Smooth muscle cell (in vitro differentiated cells): ENCODE results near the gene NUDT22. TPM values are rescaled to one million over a fixed set of nuclear protein-coding genes. Genes with fewer than 3 reads are reported as not detected.

ENCODE experiments used
- DNase-seq: peaks from one replicate; lab custom pipeline; 2025; ENCODE audit not compliant: unreplicated experiment; lab: John Stamatoyannopoulos, UW
- H2AFZ ChIP-seq: fragments of 200-600 bp; sonication (generic); 2 replicates; pipeline ENCODE4 v1.6.0; 2016; ENCODE audit warnings: antibody characterized with exemption, low read depth, mild to moderate bottlenecking
- H3F3A ChIP-seq: fragments of 200-600 bp; sonication (generic); 2 replicates; pipeline ENCODE4 v1.6.0; 2017; ENCODE audit warnings: antibody characterized with exemption, low read depth
- H3K27ac ChIP-seq: fragments of 200-600 bp; sonication (generic); 2 replicates; pipeline ENCODE4 v1.5.1; 2016; ENCODE audit warnings: low read depth, mild to moderate bottlenecking
- H3K27me3 ChIP-seq: fragments of 200-600 bp; sonication (generic); 2 replicates; pipeline ENCODE4 v1.6.1; 2016; ENCODE audit warnings: low read depth, mild to moderate bottlenecking
- H3K36me3 ChIP-seq: fragments of 200-600 bp; sonication (generic); 2 replicates; pipeline ENCODE4 v1.5.1; 2016; ENCODE audit warnings: low read depth
- H3K4me1 ChIP-seq: fragments of 200-600 bp; sonication (generic); 2 replicates; pipeline ENCODE4 v1.5.1; 2016; ENCODE audit warnings: low read depth
- H3K4me2 ChIP-seq: fragments of 200-600 bp; sonication (generic); 2 replicates; pipeline ENCODE4 v1.6.0; 2016; ENCODE audit warnings: mild to moderate bottlenecking
- H3K4me3 ChIP-seq: fragments of 200-600 bp; sonication (generic); 2 replicates; pipeline ENCODE4 v1.5.1; 2016; ENCODE audit warnings: mild to moderate bottlenecking
- H3K79me2 ChIP-seq: fragments of 200-600 bp; sonication (generic); 2 replicates; pipeline ENCODE4 v1.6.0; 2016; ENCODE audit warnings: low read depth, mild to moderate bottlenecking
- H3K9ac ChIP-seq: fragments of 200-600 bp; sonication (generic); 2 replicates; pipeline ENCODE4 v1.6.0; 2016; ENCODE audit warnings: low read depth
- H3K9me3 ChIP-seq: fragments of 200-600 bp; sonication (generic); replicated peaks from 2 replicates; pipeline ENCODE4 v1.5.1; 2016; ENCODE audit warnings: low read depth
- H4K20me1 ChIP-seq: fragments of 200-600 bp; sonication (generic); 2 replicates; pipeline ENCODE4 v1.6.0; 2016; ENCODE audit warnings: low read depth
- CTCF ChIP-seq: fragments of 200-600 bp; sonication (generic); IDR thresholded peaks from 2 replicates; pipeline ENCODE4 v1.5.1; 2017; ENCODE audit warnings: borderline replicate concordance, mild to moderate bottlenecking, antibody characterized with exemption; ENCODE audit not compliant: insufficient read depth, poor library complexity, severe bottlenecking
- WGBS: methylation state at CpG from one replicate; pipeline ENCODE4 v1.1.7; 2016; ENCODE audit warnings: low lambda C conversion rate; 5-methylcytosine and 5-hydroxymethylcytosine counted together
- polyA plus RNA-seq: library from polyadenylated mRNA; unstranded; fragments of >200 nt; fragmentation: Nextera tagmentation; extraction: Ambion mirVana; gene quantifications from 2 replicates; pipeline ENCODE4 v1.2.1, GENCODE V29; 2016
- total RNA-seq: library from RNA; depleted of rRNA; stranded (reverse); fragments of >200 nt; gene quantifications from 2 replicates; pipeline ENCODE4 v1.2.3, GENCODE V29; 2014

NUDT22 gene
- total and polyA plus RNA-seq, 2 experiments from 2014 or later = 51.5 to 82.1 TPM

DNA sequence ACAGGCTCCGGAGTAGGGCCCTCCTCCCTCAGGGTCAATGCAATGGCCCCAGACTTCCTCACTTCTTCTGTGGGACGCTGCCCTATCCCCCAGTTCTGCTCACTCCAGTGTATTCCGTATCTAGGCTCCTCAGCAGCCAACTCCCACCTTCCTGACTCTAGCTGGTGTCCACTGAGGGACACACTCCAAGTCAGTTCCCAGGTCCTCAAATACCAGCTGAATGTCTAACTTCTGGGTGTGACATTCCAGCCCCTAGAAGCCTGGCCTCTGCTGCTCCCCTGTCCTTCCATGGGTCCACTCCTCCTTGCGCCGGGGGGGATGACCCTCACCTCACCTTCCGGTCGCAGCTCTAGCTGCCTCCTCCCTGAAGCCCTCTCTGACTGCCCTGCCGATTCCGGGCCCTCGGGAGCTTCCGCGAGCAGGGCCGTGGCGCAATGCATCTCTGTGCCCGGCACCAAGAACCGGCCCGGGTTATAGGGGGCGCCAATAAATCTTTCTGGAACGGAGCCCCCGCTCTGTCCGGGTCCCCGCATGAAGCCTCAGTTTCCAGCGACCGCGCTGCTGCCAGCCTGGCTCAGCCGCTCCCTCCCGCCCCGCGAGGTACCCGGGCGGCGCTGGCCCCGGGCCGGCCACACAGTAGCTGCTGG, 42.9 kb downstream of the NUDT22 start:
- Histone ChIP-seq H3K4me2 (peak overlapping the region; percentile 86), H3K4me1 (peaks cover 8% of the 10 kb centered on the region), H3K9ac (peak overlapping the region; percentile 85), H3K27me3 (no peaks in the 10 kb centered on the region), H4K20me1 (no peaks in the 10 kb centered on the region), H3K9me3 (no peaks in the 10 kb centered on the region), H3K36me3 (no peaks in the 10 kb centered on the region), H3F3A (peaks cover 12% of the 10 kb centered on the region), H3K79me2 (no peaks in the 10 kb centered on the region), H2AFZ (peak overlapping the region; percentile 47), H3K4me3 (peak overlapping the region; percentile 62), H3K27ac (peak overlapping the region; percentile 91)
- DNase-seq = no peak
- TF ChIP-seq CTCF = no peak
- WGBS = 1% methylated on average over 34 of the region's 34 CpGs

GRCh38 chr11:64269540-64270220, 43.6 kb downstream of the NUDT22 start:
- Histone ChIP-seq H3K9me3 (no peaks in the 10 kb centered on the region), H3F3A (peaks cover 12% of the 10 kb centered on the region), H2AFZ (peak overlapping the region; percentile 64), H3K4me1 (peaks cover 8% of the 10 kb centered on the region), H3K36me3 (no peaks in the 10 kb centered on the region), H3K9ac (peak overlapping the region; percentile 85), H3K79me2 (no peaks in the 10 kb centered on the region), H3K4me2 (peak overlapping the region; percentile 86), H4K20me1 (no peaks in the 10 kb centered on the region), H3K27me3 (no peaks in the 10 kb centered on the region), H3K27ac (peak overlapping the region; percentile 91), H3K4me3 (peak overlapping the region; percentile 62)
- 2% methylated on average over 44 of the region's 58 CpGs for WGBS
- peak; percentile 92 for DNase-seq
- no peak for TF ChIP-seq CTCF

- WGBS = 88% methylated on average over 15 of the region's 15 CpGs
- Histone ChIP-seq H3K4me3 (no peak overlapping the region), H3K79me2 (no peaks in the 10 kb centered on the region), H3K9me3 (no peaks in the 10 kb centered on the region), H3F3A (peaks cover 4% of the 10 kb centered on the region), H3K9ac (no peak overlapping the region), H3K4me2 (no peak overlapping the region), H3K27ac (no peak overlapping the region), H4K20me1 (no peaks in the 10 kb centered on the region), H2AFZ (no peak overlapping the region), H3K27me3 (no peaks in the 10 kb centered on the region), H3K36me3 (no peaks in the 10 kb centered on the region), H3K4me1 (no peaks in the 10 kb centered on the region)
- no peak for DNase-seq
- TF ChIP-seq CTCF = no peak
Observed at GRCh38 chr11:64275031-64275800, 49.1 kb downstream of the NUDT22 start.
